ENCODE data around the gene BTBD7. TPM values are rescaled to one million over a fixed set of nuclear protein-coding genes. Genes with fewer than 3 reads are reported as not detected.

Gene BTBD7
- total and polyA plus RNA-seq, 9 of the 15 experiments (the other 6 are each of a cell fraction or from before 2014, with no cell fraction given), result 2.5 to 12.9 (median 6.2) TPM

GRCh38 chr14:93206793-93207467 is 125.9 kb downstream of the BTBD7 start, which contains the start of the genes GON7 and UBR7 (continued):
- TF ChIP-seq RERE (CRISPR knock-in tag; IDR thresholded peaks at IDR 0.05; ENCODE audit: borderline replicate concordance) (no peak), SIN3B (IDR thresholded peaks at IDR 0.05; ENCODE audit: low read depth) (peak; percentile 23; the same call in 1 of the 2 replicates), DEAF1 (CRISPR knock-in tag; IDR thresholded peaks at IDR 0.05) (no peak), C11orf30 (IDR thresholded peaks at IDR 0.05; ENCODE audit: low read depth) (peak; percentile 75), ZNF75A (CRISPR knock-in tag; IDR thresholded peaks at IDR 0.05) (no peak), CTCF (IDR thresholded peaks at IDR 0.05 in 2 of 3, conservative IDR thresholded peaks at IDR 0.05 in 1 of 3; ENCODE audit: insufficient read depth in 2 of 3, low read depth in 1 of 3, low read length in 3 of 3) (peak in 2 of 3 experiments; percentile 14 to 17; a peak in 2 of 6 replicates), ATF2 (CRISPR knock-in tag; IDR thresholded peaks at IDR 0.05) (no peak)

Measured in K562 (cell line).